HepG2 (cell line): ENCODE measurements around the gene CYP2W1. TPM values are rescaled to one million over a fixed set of nuclear protein-coding genes. Genes with fewer than 3 reads are reported as not detected.
A peak's percentile ranks its signal among the peaks of the same experiment; 100 is the strongest.

Source experiments
- AKAP8 ChIP-seq: sonication (generic); formaldehyde crosslinking; IDR thresholded peaks from 2 replicates; pipeline ENCODE4 v1.5.1; 2020; ENCODE audit warnings: mild to moderate bottlenecking, missing genetic modification reagents
- ATF3 ChIP-seq: sonication (generic); formaldehyde crosslinking; IDR thresholded peaks from 2 replicates; pipeline ENCODE4 v1.4.0; 2020; ENCODE audit warnings: missing genetic modification reagents
- ATF4 ChIP-seq, 2 experiments: fragments of 450-650 bp in 1 of 2; sonication (generic) in 1 of 2; formaldehyde crosslinking; IDR thresholded peaks; 2 replicates each; pipeline versions ENCODE4 v1.5.0 to v1.8.0; 2020 to 2022; ENCODE audit warnings: mild to moderate bottlenecking in 1 of 2, missing genetic modification reagents in 1 of 2
- ATF7 ChIP-seq, 2 experiments: fragments of 450-650 bp in 1 of 2; sonication (generic) in 1 of 2; formaldehyde crosslinking in 1 of 2; IDR thresholded peaks; 2 replicates each; pipeline versions ENCODE4 v1.4.0 to v1.6.1; 2016 to 2020; ENCODE audit warnings: antibody characterized with exemption in 1 of 2, mild to moderate bottlenecking in 1 of 2, missing genetic modification reagents in 1 of 2
- CHD2 ChIP-seq: IDR thresholded peaks from 2 replicates; pipeline ENCODE4 v1.6.1; 2011; ENCODE audit warnings: low read depth, low read length, improper control_type of control experiment
- PAXIP1 ChIP-seq: sonication (generic); formaldehyde crosslinking; conservative IDR thresholded peaks from 2 replicates; pipeline ENCODE4 v1.4.0; 2020; ENCODE audit warnings: mild to moderate bottlenecking, missing genetic modification reagents, moderate library complexity
- PLRG1 ChIP-seq: fragments of 450-650 bp; conservative IDR thresholded peaks from 2 replicates; pipeline ENCODE4 v1.6.1; 2016
- REL ChIP-seq: sonication (generic); formaldehyde crosslinking; conservative IDR thresholded peaks from 2 replicates; pipeline ENCODE4 v1.8.0; 2022; ENCODE audit warnings: mild to moderate bottlenecking, missing genetic modification reagents, moderate library complexity
- SETDB1 ChIP-seq: sonication (generic); formaldehyde crosslinking; IDR thresholded peaks from 2 replicates; pipeline ENCODE4 v1.5.1; 2020; ENCODE audit warnings: missing genetic modification reagents, mild to moderate bottlenecking, borderline replicate concordance
- SRF ChIP-seq: IDR thresholded peaks from 2 replicates; pipeline ENCODE4 v1.6.1; 2011; ENCODE audit warnings: mild to moderate bottlenecking, low read depth, low read length, moderate library complexity
- TARDBP ChIP-seq: sonication (generic); formaldehyde crosslinking; IDR thresholded peaks from 2 replicates; pipeline ENCODE4 v1.8.0; 2022; ENCODE audit warnings: mild to moderate bottlenecking, missing genetic modification reagents
- TCF7 ChIP-seq: sonication (generic); IDR thresholded peaks from 2 replicates; pipeline ENCODE4 v1.6.1; 2016; ENCODE audit warnings: antibody characterized with exemption, low read depth
- ZBTB49 ChIP-seq: sonication (generic); formaldehyde crosslinking; IDR thresholded peaks from 2 replicates; pipeline ENCODE4 v1.4.0; 2020; ENCODE audit warnings: missing genetic modification reagents, borderline replicate concordance
- ZFY ChIP-seq: sonication (generic); formaldehyde crosslinking; IDR thresholded peaks from 2 replicates; pipeline ENCODE4 v1.4.0; 2020; ENCODE audit warnings: missing genetic modification reagents
- ZNF180 ChIP-seq: sonication (generic); formaldehyde crosslinking; IDR thresholded peaks from 2 replicates; pipeline ENCODE4 v1.4.0; 2020; ENCODE audit warnings: low read depth, missing genetic modification reagents, borderline replicate concordance
- ZNF225 ChIP-seq: sonication (generic); formaldehyde crosslinking; IDR thresholded peaks from 2 replicates; pipeline ENCODE4 v1.4.0; 2020; ENCODE audit warnings: mild to moderate bottlenecking, missing genetic modification reagents
- ZNF558 ChIP-seq: sonication (generic); formaldehyde crosslinking; IDR thresholded peaks from 2 replicates; pipeline ENCODE4 v1.9.0; 2022; ENCODE audit warnings: mild to moderate bottlenecking, missing genetic modification reagents, borderline replicate concordance
- ZNF781 ChIP-seq: sonication (generic); formaldehyde crosslinking; IDR thresholded peaks from 2 replicates; pipeline ENCODE4 v1.5.1; 2020; ENCODE audit warnings: borderline replicate concordance, mild to moderate bottlenecking, missing genetic modification reagents; ENCODE audit errors: not compliant biosample characterization
- polyA plus RNA-seq, 8 experiments: library from polyadenylated mRNA; depleted of rRNA in 3 of 8; stranded (reverse) in 7 of 8; unstranded in 1 of 8; fragments of >200 nt; fragmentation: Illumina TruSeq in 4 of 8; extraction: Trizol in 4 of 8; gene quantifications; 2 replicates each; pipeline versions ENCODE4 v1.2.1 to v1.2.3, GENCODE V29; 2011 to 2016; ENCODE audit warnings: low read depth in 4 of 8, missing spikeins in 1 of 8, mixed read lengths in 1 of 8; ENCODE audit not compliant: insufficient read depth in 1 of 8
- total RNA-seq, 5 experiments: library from RNA; depleted of rRNA; stranded (reverse); fragments of >200 nt; fragmentation: Illumina TruSeq; extraction: Trizol; gene quantifications; 2 replicates each; pipeline ENCODE4 v1.2.3, GENCODE V29; 2016; ENCODE audit warnings: low read depth in 1 of 5

Gene CYP2W1
- total and polyA plus RNA-seq, 2 of the 13 experiments (the other 11 are each of a cell fraction or from before 2014, with no cell fraction given) = 19.5 to 31.7 TPM

- no peak for TF ChIP-seq ZBTB49 (CRISPR knock-in tag)
- no peak for TF ChIP-seq ZNF180 (CRISPR knock-in tag)
- TF ChIP-seq ATF7 (IDR thresholded peaks at IDR 0.05) = no peak
- no peak for TF ChIP-seq ATF7 (CRISPR knock-in tag; IDR thresholded peaks at IDR 0.05)
- no peak for TF ChIP-seq AKAP8 (CRISPR knock-in tag)
- TF ChIP-seq ZNF225 (CRISPR knock-in tag) = no peak
- TF ChIP-seq CHD2 = no peak
- peak; percentile 86 for TF ChIP-seq TARDBP (CRISPR knock-in tag)
- TF ChIP-seq SRF = no peak
- no peak for TF ChIP-seq PLRG1
- TF ChIP-seq ATF4 (CRISPR knock-in tag; IDR thresholded peaks at IDR 0.05) = no peak
- TF ChIP-seq TCF7 = no peak
- no peak for TF ChIP-seq SETDB1 (CRISPR knock-in tag)
- no peak for TF ChIP-seq ZFY
- TF ChIP-seq ATF3 (CRISPR knock-in tag) = no peak
- no peak for TF ChIP-seq REL (CRISPR knock-in tag)
- no peak for TF ChIP-seq ZNF558 (CRISPR knock-in tag)
- no peak for TF ChIP-seq PAXIP1 (CRISPR knock-in tag)
- TF ChIP-seq ZNF781 = no peak
These were observed 7.5 kb downstream of the CYP2W1 start (continued) for GRCh38 chr7:990352-990932.
